ENCODE measurements around the gene NUAK1.

NUAK1 gene

GRCh38 chr12:106138633-106139421 is at the start of gene NUAK1:
NUAK1 (minus strand) TSS chr12:106138954; CDS start chr12:106138653, 301 bp downstream.
- no peak for TF ChIP-seq CTCF (conservative IDR thresholded peaks at IDR 0.05; ENCODE audit: control insufficient read depth, insufficient read depth, low read depth, low read length)
- peak within 1 kb of the TSS; percentile 59 for H3K4me3 ChIP-seq (ENCODE audit: control insufficient read depth, low read depth, low read length)
- DNase-seq (ENCODE audit: low read depth) = no peak

GRCh38 chr12:106188256-106188655 is 49.5 kb upstream of the NUAK1 start:
- no peak for DNase-seq (ENCODE audit: low read depth)
- TF ChIP-seq CTCF (conservative IDR thresholded peaks at IDR 0.05; ENCODE audit: control insufficient read depth, insufficient read depth, low read depth, low read length) = no peak
- H3K4me3 ChIP-seq (ENCODE audit: control insufficient read depth, low read depth, low read length) = no peak overlapping the region

GRCh38 chr12:106187842-106188241 is 49.1 kb upstream of the NUAK1 start:
- no peak for DNase-seq (ENCODE audit: low read depth)
- no peak overlapping the region for H3K4me3 ChIP-seq (ENCODE audit: control insufficient read depth, low read depth, low read length)
- TF ChIP-seq CTCF (conservative IDR thresholded peaks at IDR 0.05; ENCODE audit: control insufficient read depth, insufficient read depth, low read depth, low read length) = no peak

GRCh38 chr12:106187155-106187789 is 48.5 kb upstream of the NUAK1 start:
- no peak for DNase-seq (ENCODE audit: low read depth)
- H3K4me3 ChIP-seq (ENCODE audit: control insufficient read depth, low read depth, low read length) = no peak overlapping the region
- TF ChIP-seq CTCF (conservative IDR thresholded peaks at IDR 0.05; ENCODE audit: control insufficient read depth, insufficient read depth, low read depth, low read length) = no peak

GRCh38 chr12:106183735-106184134 is 45.0 kb upstream of the NUAK1 start:
- no peak for DNase-seq (ENCODE audit: low read depth)
- TF ChIP-seq CTCF (conservative IDR thresholded peaks at IDR 0.05; ENCODE audit: control insufficient read depth, insufficient read depth, low read depth, low read length) = no peak
- H3K4me3 ChIP-seq (ENCODE audit: control insufficient read depth, low read depth, low read length) = no peak overlapping the region

- TF ChIP-seq CTCF (conservative IDR thresholded peaks at IDR 0.05; ENCODE audit: control insufficient read depth, insufficient read depth, low read depth, low read length) = no peak
- no peak overlapping the region for H3K4me3 ChIP-seq (ENCODE audit: control insufficient read depth, low read depth, low read length)
- peak; percentile 46 for DNase-seq (ENCODE audit: low read depth)
Measured at GRCh38 chr12:106181401-106182114, 42.8 kb upstream of the NUAK1 start.

Data from fibroblast of mammary gland (primary cell).